CD4-positive, alpha-beta T cell treated with Interferon alpha-2 for 1 hour (primary cell): ENCODE data around the gene PPM1A.
"Not testable (repeated sequence)": the region's sequence is repeated elsewhere in the genome, so short reads cannot be mapped to it uniquely, and the experiment has no call there.

Experiments
- DNase-seq, 2 donors: peaks; one replicate each; pipeline ENCODE4 v3.0.0-alpha.2; 2020 to 2022

Gene PPM1A

DNA sequence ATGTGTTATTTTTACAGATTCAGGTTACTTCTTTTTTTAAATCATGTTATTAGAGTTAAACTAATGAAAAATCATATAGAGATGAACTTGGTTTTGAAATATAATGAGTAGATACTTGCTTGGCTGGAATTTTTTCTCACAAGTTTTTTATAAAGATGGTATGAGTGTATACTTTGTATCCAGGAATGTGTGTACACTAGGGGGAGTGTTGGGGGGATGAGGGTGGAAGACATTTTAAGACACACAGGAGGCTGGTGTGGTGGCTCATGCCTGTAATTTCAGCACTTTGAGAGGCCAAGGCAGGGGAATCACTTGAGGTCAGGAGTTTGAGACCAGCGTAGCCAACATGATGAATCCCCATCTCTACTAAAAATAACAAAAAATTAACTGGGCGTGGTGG is 23.2 kb downstream of the PPM1A start:
- DNase-seq = no peak

DNA sequence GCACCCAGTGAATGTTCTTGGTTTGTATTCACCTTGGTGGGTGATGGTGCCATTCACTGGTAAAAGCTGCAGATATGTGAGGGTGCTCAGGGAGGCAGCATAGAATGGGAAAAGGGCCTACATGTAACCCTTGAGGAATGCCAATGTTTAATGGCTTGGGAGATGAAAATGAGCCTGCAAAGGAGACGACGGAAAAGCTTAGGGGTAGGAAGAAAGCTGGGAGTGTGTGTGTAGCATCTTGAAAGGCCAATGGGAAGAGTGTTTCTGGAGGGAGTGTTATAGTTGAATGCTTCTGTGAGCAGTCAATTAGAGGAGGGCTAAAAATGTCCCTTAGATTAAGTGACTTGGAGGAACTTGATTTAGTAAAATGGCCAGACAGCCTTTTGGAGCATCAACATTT is 24.9 kb downstream of the PPM1A start:
- DNase-seq = no peak

GRCh38 chr14:60274448-60274847 is 25.4 kb downstream of the PPM1A start:
- no peak for DNase-seq

- no peak for DNase-seq
These were observed 26.9 kb downstream of the PPM1A start for GRCh38 chr14:60275932-60276331.

GRCh38 chr14:60276347-60276746 is 27.3 kb downstream of the PPM1A start:
- DNase-seq = no peak

GRCh38 chr14:60277605-60278190 is 28.7 kb downstream of the PPM1A start:
- no peak for DNase-seq

- no peak for DNase-seq
These were observed 29.3 kb downstream of the PPM1A start for GRCh38 chr14:60278350-60278749.

DNA sequence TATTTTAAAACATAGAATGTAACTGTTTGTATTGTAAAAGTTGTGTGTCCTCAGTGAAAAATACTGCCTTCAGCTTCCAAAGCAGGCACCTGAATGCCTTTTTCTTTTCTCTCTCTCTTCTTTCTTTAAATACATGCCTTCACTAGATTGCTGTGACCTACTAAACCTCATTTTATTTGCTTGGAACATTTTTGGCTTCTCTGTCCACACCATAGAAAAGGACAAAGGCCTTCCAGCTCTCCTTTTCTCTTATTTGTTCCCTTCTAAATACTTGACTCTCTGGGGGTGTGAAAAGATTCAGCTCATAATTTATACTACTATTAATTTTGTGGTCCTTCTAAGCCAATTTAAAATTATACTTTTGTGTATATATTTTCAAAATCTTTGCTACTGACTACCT is 38.4 kb downstream of the PPM1A start:
- no peak for DNase-seq

GRCh38 chr14:60288279-60288678 is 39.3 kb downstream of the PPM1A start:
- no peak for DNase-seq

DNA sequence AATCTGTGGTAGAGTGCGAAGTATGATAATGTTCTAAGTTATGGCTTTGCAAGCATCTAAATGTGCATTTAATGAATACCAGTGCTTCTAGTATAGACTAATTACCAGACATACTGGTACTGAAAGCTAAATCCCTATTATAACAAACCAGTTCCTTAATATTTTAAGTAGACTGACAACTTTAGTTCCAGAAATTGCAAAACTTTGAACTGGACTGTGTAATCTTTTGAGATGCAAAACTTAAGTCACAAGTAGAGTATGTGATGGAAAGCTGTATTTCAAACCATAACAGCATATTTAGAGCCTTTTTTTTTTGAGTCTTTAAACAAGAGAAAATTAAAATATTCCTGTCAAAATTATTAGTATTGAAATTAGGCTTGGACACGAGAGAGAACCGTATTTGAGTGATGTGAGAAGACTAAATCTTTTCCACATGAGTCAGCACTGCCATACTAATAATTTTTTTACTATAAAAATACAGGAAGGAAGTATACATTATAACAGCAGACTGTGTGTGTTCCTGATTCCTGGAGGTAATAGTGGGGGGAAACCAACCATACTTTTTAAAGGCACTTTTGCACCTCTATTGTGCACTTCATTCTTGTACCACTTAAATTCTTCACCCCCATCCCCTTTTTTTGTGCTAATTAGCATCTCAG is 45.5 kb downstream of the PPM1A start:
- no peak for DNase-seq

- DNase-seq = no peak
These were observed 51.0 kb downstream of the PPM1A start for GRCh38 chr14:60300019-60300418.

GRCh38 chr14:60301685-60302084 is 52.7 kb downstream of the PPM1A start:
- no peak for DNase-seq

- no peak for DNase-seq
These were observed 53.6 kb downstream of the PPM1A start for GRCh38 chr14:60302663-60303062.

DNA sequence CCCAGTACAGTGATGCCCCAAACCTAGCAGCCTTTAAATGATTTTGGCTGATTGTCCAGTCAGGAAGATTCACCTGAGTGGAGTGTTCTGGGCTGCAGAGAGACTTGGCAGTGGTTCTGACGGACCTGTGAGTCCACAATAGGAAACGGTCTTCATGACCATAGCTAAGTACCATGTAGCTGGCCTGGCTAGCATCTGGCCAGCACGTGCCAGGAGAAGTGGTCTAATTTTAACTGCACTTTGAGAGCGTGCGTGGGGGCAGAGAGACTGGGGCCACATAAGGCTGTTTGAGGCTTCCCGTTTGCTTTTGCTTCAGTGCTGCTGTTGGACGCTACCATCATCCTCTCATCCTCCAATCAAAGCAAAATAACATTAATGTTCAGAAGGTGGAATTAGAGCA is 54.7 kb downstream of the PPM1A start:
- no peak for DNase-seq

DNA sequence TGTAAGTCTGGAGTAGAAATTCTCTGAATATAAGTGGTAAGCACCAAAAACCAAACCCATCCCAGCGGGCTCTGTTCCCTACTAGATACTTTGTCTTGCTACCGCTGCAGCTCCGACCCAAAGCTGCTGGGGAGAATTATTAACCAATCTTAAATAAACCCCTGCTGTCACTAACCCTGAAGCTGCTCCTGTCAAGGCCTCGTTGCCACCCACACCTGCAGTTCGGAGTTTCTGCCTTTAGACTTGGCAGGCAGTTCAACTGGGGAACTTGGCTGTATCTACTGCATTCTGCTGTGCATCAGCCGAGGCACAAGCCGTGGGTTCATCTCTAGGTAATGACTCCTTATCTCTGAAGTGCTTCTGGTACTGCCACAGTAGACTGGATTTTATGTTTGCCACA is 55.5 kb downstream of the PPM1A start:
- no peak for DNase-seq

GRCh38 chr14:60309867-60310552 is 61.0 kb downstream of the PPM1A start:
- no peak for DNase-seq

- DNase-seq = peak in 1 of 2 donors; percentile 12
These were observed 62.4 kb downstream of the PPM1A start for GRCh38 chr14:60311417-60311816.

- DNase-seq = no peak
These were observed 64.1 kb downstream of the PPM1A start for GRCh38 chr14:60313093-60313492.

GRCh38 chr14:60315196-60315990 is 66.4 kb downstream of the PPM1A start:
- DNase-seq = no peak

GRCh38 chr14:60317609-60318008 is 68.6 kb downstream of the PPM1A start:
- DNase-seq = no peak

DNA sequence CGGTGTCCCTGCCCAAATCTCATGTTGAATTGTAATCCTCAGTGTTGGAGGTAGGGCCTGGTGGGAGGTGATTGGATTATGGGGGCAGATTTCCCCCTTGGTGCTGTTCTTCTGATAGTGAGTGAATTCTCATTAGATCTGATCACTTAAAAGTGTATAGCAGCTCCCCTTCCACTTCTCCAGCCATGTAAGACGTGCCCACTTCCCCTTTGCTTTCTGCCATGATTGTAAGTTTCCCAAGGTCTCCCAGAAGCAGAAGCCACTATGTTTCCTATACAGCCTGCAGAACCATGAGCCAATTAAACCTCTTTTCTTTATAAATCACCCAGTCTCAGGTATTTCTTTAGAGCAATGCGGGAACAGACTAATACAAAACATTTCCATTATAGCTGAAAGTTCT is 71.8 kb downstream of the PPM1A start:
- DNase-seq = not testable (repeated sequence)

GRCh38 chr14:60323199-60323896 is 74.3 kb downstream of the PPM1A start:
- no peak for DNase-seq

DNA sequence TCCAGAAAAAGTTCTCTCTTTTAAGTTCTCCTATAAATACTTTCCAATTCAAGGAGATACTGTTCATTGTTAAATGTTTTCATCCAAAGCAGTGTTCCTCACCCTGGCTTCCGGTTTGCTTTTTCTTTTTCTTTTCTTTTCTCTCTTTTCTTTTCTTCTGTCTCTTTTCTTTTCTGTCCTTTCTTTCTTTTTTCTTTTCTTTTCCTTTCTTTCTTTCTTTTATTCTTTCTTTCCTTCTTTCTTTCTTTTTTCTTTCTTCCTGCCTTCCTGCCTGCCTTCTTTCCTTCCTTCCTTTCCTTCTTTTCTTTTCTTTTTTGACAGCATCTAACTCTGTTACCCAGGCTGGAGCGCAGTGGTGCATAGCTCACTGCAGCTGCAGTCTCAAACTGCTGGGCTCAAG is 75.8 kb downstream of the PPM1A start:
- no peak for DNase-seq
